H1 (cell line): ENCODE results near the gene KIF4A. TPM values are rescaled to one million over a fixed set of nuclear protein-coding genes. Genes with fewer than 3 reads are reported as not detected.

Source experiments
- CTCF ChIA-PET: fragments of 300-600 bp; sonication (Branson Sonifier 250); formaldehyde crosslinking; loops from one replicate; lab custom pipeline; 2021; ENCODE audit not compliant: partially characterized antibody; lab: Charles Lee
- POLR2A ChIA-PET: fragments of 300-600 bp; sonication (Branson Sonifier 250); formaldehyde crosslinking; loops from one replicate; lab custom pipeline; 2021; ENCODE audit warnings: inconsistent platforms; ENCODE audit not compliant: partially characterized antibody; lab: Charles Lee
- DNase-seq, 2 experiments: peaks; one replicate each; pipeline versions ENCODE4 v3.0.0 to v3.0.0-alpha.2; 2010 to 2022; ENCODE audit warnings: low spot score in 2 of 2, low read depth in 1 of 2, mixed read lengths in 1 of 2
- FAIRE-seq: peaks from 2 replicates; lab custom pipeline; 2011; peaks lifted over from hg19 to GRCh38; lab: Jason Lieb, UNC
- H2AFZ ChIP-seq: 2 replicates; pipeline ENCODE4 v1.8.1; 2012; ENCODE audit warnings: low read length, inconsistent platforms
- H2AK5ac ChIP-seq: 2 replicates; pipeline ENCODE4 v1.6.1; 2013; ENCODE audit warnings: low read depth, low read length
- H2BK120ac ChIP-seq: replicated peaks from 2 replicates; pipeline ENCODE3; 2013; ENCODE audit warnings: low read depth, low read length, inconsistent platforms
- H2BK12ac ChIP-seq: 2 replicates; pipeline ENCODE4 v1.6.1; 2013; ENCODE audit warnings: low read depth, low read length
- H2BK15ac ChIP-seq: 2 replicates; pipeline ENCODE4 v1.6.1; 2013; ENCODE audit warnings: low read length
- H2BK20ac ChIP-seq: 2 replicates; pipeline ENCODE4 v1.6.1; 2013; ENCODE audit warnings: low read length
- H2BK5ac ChIP-seq: 2 replicates; pipeline ENCODE4 v1.6.1; 2013; ENCODE audit warnings: low read depth, low read length
- H3K14ac ChIP-seq: 2 replicates; pipeline ENCODE4 v1.6.1; 2013; ENCODE audit warnings: inconsistent platforms; ENCODE audit not compliant: insufficient read length
- H3K18ac ChIP-seq: 2 replicates; pipeline ENCODE4 v1.6.1; 2013; ENCODE audit warnings: low read length; ENCODE audit errors: extremely low read depth
- H3K23ac ChIP-seq: 2 replicates; pipeline ENCODE4 v1.6.1; 2013; ENCODE audit warnings: inconsistent platforms; ENCODE audit not compliant: insufficient read length
- H3K23me2 ChIP-seq: 2 replicates; pipeline ENCODE4 v1.6.1; 2013; ENCODE audit warnings: low read depth, low read length
- H3K27ac ChIP-seq: 2 replicates; pipeline ENCODE4 v1.6.1; 2011; ENCODE audit warnings: low read depth, low read length, inconsistent platforms
- H3K27me3 ChIP-seq, 4 experiments: replicated peaks in 1 of 4; 1 replicate in 1 of 4; 2 replicates in 3 of 4; pipeline versions ENCODE4 v1.6.1 to v1.8.1; 2011 to 2013; ENCODE audit warnings: low read length in 3 of 4, mild to moderate bottlenecking in 3 of 4, inconsistent platforms in 2 of 4, mixed read lengths in 2 of 4, moderate library complexity in 1 of 4; ENCODE audit not compliant: control insufficient read depth in 3 of 4, insufficient read depth in 3 of 4; ENCODE audit errors: extremely low read depth in 1 of 4
- H3K36me3 ChIP-seq, 4 experiments: 2 replicates each; pipeline versions ENCODE4 v1.6.1 to v1.8.1; 2011 to 2013; ENCODE audit warnings: mild to moderate bottlenecking in 4 of 4, low read length in 3 of 4, moderate library complexity in 2 of 4, control low read depth in 1 of 4, inconsistent platforms in 1 of 4; ENCODE audit not compliant: insufficient read depth in 4 of 4, control insufficient read depth in 2 of 4
- H3K4ac ChIP-seq: replicated peaks from 2 replicates; pipeline ENCODE3; 2013; ENCODE audit warnings: low read length, low read depth, mixed read lengths, inconsistent platforms; ENCODE audit not compliant: insufficient read length
- H3K4me1 ChIP-seq, 4 experiments: replicated peaks in 1 of 4; 1 replicate in 1 of 4; 2 replicates in 3 of 4; pipeline versions ENCODE4 v1.6.1 to v1.8.1; 2011 to 2013; ENCODE audit warnings: low read length in 3 of 4, inconsistent platforms in 2 of 4, mixed read lengths in 1 of 4; ENCODE audit not compliant: insufficient read depth in 4 of 4, control insufficient read depth in 3 of 4
- H3K4me2 ChIP-seq, 2 experiments: 2 replicates each; pipeline versions ENCODE4 v1.6.1 to v1.8.1; 2011 to 2013; ENCODE audit warnings: low read depth in 2 of 2, low read length in 2 of 2, control low read depth in 1 of 2, inconsistent platforms in 1 of 2, mild to moderate bottlenecking in 1 of 2; ENCODE audit not compliant: insufficient read depth in 1 of 2
- H3K4me3 ChIP-seq, 4 experiments: fragments of 200-600, 300-600 bp in 1 of 4; sonication (generic), shearing (Covaris generic), sonication (Bioruptor Twin) in 1 of 4; 2 replicates each; pipeline versions ENCODE4 v1.5.1 to v1.8.1; 2011 to 2016; ENCODE audit warnings: low read length in 4 of 4, low read depth in 3 of 4, control low read depth in 2 of 4, inconsistent platforms in 2 of 4, mild to moderate bottlenecking in 2 of 4, mixed read lengths in 1 of 4, moderate library complexity in 1 of 4; ENCODE audit not compliant: insufficient read depth in 2 of 4; ENCODE audit errors: extremely low read depth in 1 of 4
- H3K56ac ChIP-seq: replicated peaks from 2 replicates; pipeline ENCODE3; 2013; ENCODE audit warnings: low read depth, mild to moderate bottlenecking, mixed read lengths, low read length, inconsistent platforms; ENCODE audit not compliant: insufficient read length
- H3K79me1 ChIP-seq: 2 replicates; pipeline ENCODE4 v1.6.1; 2013; ENCODE audit warnings: low read depth, low read length, control low read depth
- H3K79me2 ChIP-seq, 2 experiments: 2 replicates each; pipeline versions ENCODE4 v1.6.1 to v1.8.1; 2012 to 2013; ENCODE audit warnings: low read length in 2 of 2, mild to moderate bottlenecking in 2 of 2, inconsistent platforms in 1 of 2; ENCODE audit not compliant: insufficient read depth in 2 of 2, control insufficient read depth in 1 of 2
- H3K9ac ChIP-seq, 4 experiments: replicated peaks in 1 of 4; 1 replicate in 1 of 4; 2 replicates in 3 of 4; pipeline versions ENCODE4 v1.6.1 to v1.8.1; 2011 to 2013; ENCODE audit warnings: low read depth in 3 of 4, low read length in 3 of 4, control low read depth in 2 of 4, mild to moderate bottlenecking in 2 of 4, moderate library complexity in 2 of 4, inconsistent platforms in 1 of 4; ENCODE audit errors: extremely low read depth in 1 of 4
- H3K9me3 ChIP-seq, 2 experiments: 2 replicates each; pipeline versions ENCODE4 v1.6.1 to v1.8.1; 2012 to 2013; ENCODE audit warnings: mild to moderate bottlenecking in 2 of 2, moderate library complexity in 2 of 2, control low read depth in 1 of 2, inconsistent platforms in 1 of 2, low read depth in 1 of 2, low read length in 1 of 2, mixed read lengths in 1 of 2; ENCODE audit not compliant: insufficient read depth in 2 of 2
- H4K20me1 ChIP-seq, 2 experiments: replicated peaks in 1 of 2; 2 replicates each; pipeline versions ENCODE3 to v1.8.1; 2011 to 2013; ENCODE audit warnings: inconsistent platforms in 2 of 2, low read length in 2 of 2, mild to moderate bottlenecking in 1 of 2; ENCODE audit not compliant: insufficient read depth in 2 of 2, control insufficient read depth in 1 of 2
- H4K5ac ChIP-seq: 2 replicates; pipeline ENCODE4 v1.6.1; 2013; ENCODE audit warnings: low read length, low read depth, mixed read lengths, inconsistent platforms; ENCODE audit not compliant: insufficient read length
- H4K8ac ChIP-seq: 2 replicates; pipeline ENCODE4 v1.8.0; 2013; ENCODE audit warnings: mild to moderate bottlenecking, moderate library complexity, low read length, inconsistent platforms; ENCODE audit not compliant: insufficient read depth; ENCODE audit errors: extremely low read depth
- H4K91ac ChIP-seq: replicated peaks from 2 replicates; pipeline ENCODE3; 2013; ENCODE audit warnings: low read length, mixed read lengths, inconsistent platforms; ENCODE audit not compliant: insufficient read length
- BACH1 ChIP-seq: IDR thresholded peaks from 2 replicates; pipeline ENCODE4 v1.6.1; 2012; ENCODE audit warnings: low read length, improper control_type of control experiment
- CBX5 ChIP-seq: fragments of 300-800, 300-1000 bp; sonication (generic); IDR thresholded peaks from 2 replicates; pipeline ENCODE4 v1.7.1; 2016; ENCODE audit warnings: antibody characterized with exemption, low read length, low read depth
- EP300 ChIP-seq, 2 experiments: IDR thresholded peaks; 1 replicate in 1 of 2; 2 replicates in 1 of 2; pipeline ENCODE4 v1.6.1; 2011 to 2012; ENCODE audit warnings: low read depth in 2 of 2, low read length in 2 of 2, mild to moderate bottlenecking in 2 of 2, borderline replicate concordance in 1 of 2, inconsistent platforms in 1 of 2, moderate library complexity in 1 of 2
- HDAC6 ChIP-seq: IDR thresholded peaks from one replicate; pipeline ENCODE4 v1.7.1; 2012; ENCODE audit warnings: low read depth, mild to moderate bottlenecking, inconsistent platforms, low read length, moderate library complexity
- KDM4A ChIP-seq: IDR thresholded peaks from one replicate; pipeline ENCODE4 v1.7.1; 2012; ENCODE audit warnings: low read depth, mild to moderate bottlenecking, moderate library complexity, low read length, inconsistent platforms; ENCODE audit not compliant: severe bottlenecking
- NRF1 ChIP-seq: IDR thresholded peaks from 2 replicates; pipeline ENCODE4 v1.6.1; 2011; ENCODE audit warnings: mild to moderate bottlenecking, low read depth, low read length, improper control_type of control experiment
- POLR2A ChIP-seq, 2 experiments: IDR thresholded peaks; 1 replicate in 1 of 2; 2 replicates in 1 of 2; pipeline ENCODE4 v1.6.1; 2011; ENCODE audit warnings: low read depth in 2 of 2, low read length in 2 of 2, mild to moderate bottlenecking in 2 of 2; ENCODE audit errors: control extremely low read depth in 1 of 2
- RXRA ChIP-seq: IDR thresholded peaks from 2 replicates; pipeline ENCODE4 v1.6.1; 2011; ENCODE audit warnings: low read depth, mild to moderate bottlenecking, low read length, moderate library complexity; ENCODE audit not compliant: insufficient read depth
- YY1 ChIP-seq: IDR thresholded peaks from 2 replicates; pipeline ENCODE4 v1.6.1; 2011; ENCODE audit warnings: low read depth, mild to moderate bottlenecking, low read length
- WGBS, 2 experiments: shearing (Covaris generic) in 1 of 2; methylation state at CpG; one replicate each; pipeline versions ENCODE4 v1.1.6 to v1.1.7; 2013 to 2015; ENCODE audit warnings: low lambda C conversion rate in 2 of 2, mixed read lengths in 2 of 2, inconsistent platforms in 1 of 2, low coverage in 1 of 2, missing lambda C conversion rate in 1 of 2; ENCODE audit not compliant: insufficient replicate concordance in 2 of 2, insufficient coverage in 1 of 2, insufficient read length in 1 of 2; ENCODE audit errors: extremely low coverage in 1 of 2, missing lambda C conversion rate in 1 of 2; 5-methylcytosine and 5-hydroxymethylcytosine counted together
- polyA plus RNA-seq, 7 experiments: library from polyadenylated mRNA; depleted of rRNA in 3 of 7; stranded (reverse) in 5 of 7; unstranded in 2 of 7; fragments of >200 nt in 5 of 7; fragments of 200-250 nt in 2 of 7; gene quantifications; 1 replicate in 5 of 7; 2 replicates in 1 of 7; 4 replicates in 1 of 7; pipeline versions ENCODE4 v1.2.1 to v1.2.3, GENCODE V29; 2011 to 2013; ENCODE audit warnings: missing spikeins in 2 of 7, mixed read lengths in 2 of 7
- total RNA-seq: library from RNA; stranded (reverse); fragmentation: NEBNext Ultra II Directional; extraction: Animal tissue kit (Norgen Biotek cat#: 25700); gene quantifications from 2 replicates; pipeline ENCODE4 v1.2.1, GENCODE V29; 2021
- TF ChIP-seq, protein P1 (sequence below): IDR thresholded peaks from 2 replicates; pipeline ENCODE4 v1.6.1; 2012; ENCODE audit warnings: low read length, inconsistent platforms
- TF ChIP-seq, protein P2 (sequence below): IDR thresholded peaks from 2 replicates; pipeline ENCODE4 v1.6.1; 2011; ENCODE audit warnings: low read length, improper control_type of control experiment

Gene KIF4A
- total and polyA plus RNA-seq, 2 of the 8 experiments (the other 6 are each of a cell fraction or from before 2014, with no cell fraction given), result 10.9 to 35.7 TPM

DNA sequence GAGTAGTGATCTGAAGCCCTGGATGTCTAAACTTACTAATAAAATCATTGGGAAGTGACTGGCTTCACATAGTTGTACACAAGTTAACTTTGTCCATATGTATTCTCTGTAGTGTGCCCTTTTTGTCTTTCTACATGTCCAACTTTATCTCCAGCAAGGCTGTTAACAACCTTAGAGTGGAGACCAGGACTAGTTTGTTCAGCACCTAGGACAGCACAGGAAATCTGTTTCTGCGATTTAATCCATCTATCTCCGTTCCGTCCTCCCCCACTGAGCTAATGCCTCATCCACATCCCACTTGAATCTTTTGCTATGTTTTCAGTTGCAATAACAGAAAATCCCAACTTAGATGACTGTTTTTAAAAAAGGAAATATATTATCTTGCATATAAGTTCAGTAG is 25.1 kb upstream of the KIF4A start:
- 73% methylated on average over 3 of the region's 3 CpGs; no CpG with 5 or more reads in 1 of the 2 experiments for WGBS, 2 experiments
- peaks cover 0 to 2% (median 0%) of the 10 kb centered on the region in 4 experiments; a peak in 1 of 7 replicates for H3K4me1 ChIP-seq
- TF ChIP-seq, protein P1, sequence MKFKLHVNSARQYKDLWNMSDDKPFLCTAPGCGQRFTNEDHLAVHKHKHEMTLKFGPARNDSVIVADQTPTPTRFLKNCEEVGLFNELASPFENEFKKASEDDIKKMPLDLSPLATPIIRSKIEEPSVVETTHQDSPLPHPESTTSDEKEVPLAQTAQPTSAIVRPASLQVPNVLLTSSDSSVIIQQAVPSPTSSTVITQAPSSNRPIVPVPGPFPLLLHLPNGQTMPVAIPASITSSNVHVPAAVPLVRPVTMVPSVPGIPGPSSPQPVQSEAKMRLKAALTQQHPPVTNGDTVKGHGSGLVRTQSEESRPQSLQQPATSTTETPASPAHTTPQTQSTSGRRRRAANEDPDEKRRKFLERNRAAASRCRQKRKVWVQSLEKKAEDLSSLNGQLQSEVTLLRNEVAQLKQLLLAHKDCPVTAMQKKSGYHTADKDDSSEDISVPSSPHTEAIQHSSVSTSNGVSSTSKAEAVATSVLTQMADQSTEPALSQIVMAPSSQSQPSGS, result no peak
- TF ChIP-seq HDAC6 (no peak), CBX5 (no peak), BACH1 (no peak), RXRA (no peak), POLR2A (IDR thresholded peaks at IDR 0.05; ENCODE audit: control extremely low read depth in 1 of 2, low read depth in 2 of 2, low read length in 2 of 2) (no peak), YY1 (no peak), NRF1 (no peak), EP300 (IDR thresholded peaks at IDR 0.05; ENCODE audit: borderline replicate concordance in 1 of 2, low read depth in 2 of 2, low read length in 2 of 2) (no peak), KDM4A (no peak)
- TF ChIP-seq, protein P2, sequence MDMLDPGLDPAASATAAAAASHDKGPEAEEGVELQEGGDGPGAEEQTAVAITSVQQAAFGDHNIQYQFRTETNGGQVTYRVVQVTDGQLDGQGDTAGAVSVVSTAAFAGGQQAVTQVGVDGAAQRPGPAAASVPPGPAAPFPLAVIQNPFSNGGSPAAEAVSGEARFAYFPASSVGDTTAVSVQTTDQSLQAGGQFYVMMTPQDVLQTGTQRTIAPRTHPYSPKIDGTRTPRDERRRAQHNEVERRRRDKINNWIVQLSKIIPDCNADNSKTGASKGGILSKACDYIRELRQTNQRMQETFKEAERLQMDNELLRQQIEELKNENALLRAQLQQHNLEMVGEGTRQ, result no peak

More for the DNA sequence above, 25.1 kb upstream of the KIF4A start:
- Histone ChIP-seq H2AK5ac (no peak overlapping the region), H2BK12ac (no peak overlapping the region), H3K27ac (no peak overlapping the region), H3K23ac (no peak overlapping the region), H3K9me3 (no peaks in the 10 kb centered on the region), H2BK120ac (no peak overlapping the region), H3K79me2 (no peaks in the 10 kb centered on the region), H3K23me2 (no peaks in the 10 kb centered on the region), H3K27me3 (no peaks in the 10 kb centered on the region), H2BK15ac (no peak overlapping the region), H4K20me1 (no peaks in the 10 kb centered on the region), H3K79me1 (no peaks in the 10 kb centered on the region), H3K56ac (no peak overlapping the region), H4K91ac (no peak overlapping the region), H3K14ac (no peak overlapping the region), H4K8ac (no peak overlapping the region), H3K4me3 (no peak overlapping the region), H3K4ac (no peak overlapping the region), H3K9ac (no peak overlapping the region), H2BK5ac (no peak overlapping the region), H2AFZ (no peak overlapping the region), H3K36me3 (no peaks in the 10 kb centered on the region), H3K4me2 (no peak overlapping the region), H3K18ac (no peak overlapping the region), H2BK20ac (no peak overlapping the region), H4K5ac (no peak overlapping the region)
- POLR2A ChIA-PET, result no interaction called here
- CTCF ChIA-PET, result interaction anchor here (0.6 to 1.5 kb wide), 2 partner anchors 9 to 1285 kb away, joined by 3 to 4 read pairs; no protein-coding TSS in a partner anchor
- DNase-seq (no peak), FAIRE-seq (no peak)
